HTERT RPE-1 (cell line): ENCODE data around the gene CNTN1.

Experiments used
- in situ Hi-C: fragments of 300-500 bp; cut with MboI; formaldehyde crosslinking; loops from 4 replicates; pipeline ENCODE4 v1.14.3; 2020; ENCODE audit warnings: low sequenced_read_pairs

CNTN1 gene

DNA sequence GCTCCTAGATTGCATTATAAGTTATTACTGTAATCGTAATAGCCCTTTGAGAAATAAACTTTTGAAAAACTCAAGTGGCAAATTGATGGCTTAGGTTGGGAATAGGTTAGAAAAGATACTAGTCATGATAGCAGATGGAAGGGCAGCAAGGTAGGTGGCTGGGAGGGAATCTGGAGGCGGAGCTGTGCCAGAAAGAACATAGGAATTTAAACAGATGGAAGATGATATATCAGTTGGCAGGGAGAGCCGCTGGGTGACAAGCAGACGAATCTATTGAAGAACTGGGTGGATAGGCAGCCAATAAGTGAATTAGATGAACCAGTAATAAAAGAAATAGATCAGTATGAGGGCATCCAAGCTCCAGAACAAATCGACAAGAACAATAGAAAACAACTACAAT, 142.1 kb downstream of the CNTN1 start:
- in situ Hi-C loops = no loop called here

DNA sequence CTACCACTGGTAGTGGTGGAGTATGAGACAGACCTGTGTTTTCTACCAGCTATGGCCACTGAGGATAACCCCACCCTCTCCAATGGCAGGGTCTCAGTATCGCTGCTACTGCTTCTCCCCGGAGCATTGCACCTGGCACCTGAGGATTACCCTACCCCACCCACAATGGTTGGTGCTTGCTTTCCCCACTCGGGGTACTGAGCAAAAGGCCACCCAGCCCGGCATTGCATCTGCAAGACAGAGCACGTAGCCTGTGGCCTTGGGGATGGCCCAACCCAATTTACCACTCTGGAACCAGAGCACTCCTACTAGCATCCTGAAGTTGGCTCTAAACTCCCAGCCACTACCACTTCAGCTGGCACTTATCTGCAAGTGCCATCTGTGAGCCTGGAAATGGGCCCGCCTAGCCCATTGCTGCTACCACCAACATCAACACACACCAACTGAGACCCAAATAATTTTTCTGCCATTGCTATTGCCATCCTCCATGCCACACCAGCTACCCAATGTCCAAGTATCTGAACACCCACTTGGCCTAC, 145.7 kb downstream of the CNTN1 start:
- in situ Hi-C loops = no loop called here

DNA sequence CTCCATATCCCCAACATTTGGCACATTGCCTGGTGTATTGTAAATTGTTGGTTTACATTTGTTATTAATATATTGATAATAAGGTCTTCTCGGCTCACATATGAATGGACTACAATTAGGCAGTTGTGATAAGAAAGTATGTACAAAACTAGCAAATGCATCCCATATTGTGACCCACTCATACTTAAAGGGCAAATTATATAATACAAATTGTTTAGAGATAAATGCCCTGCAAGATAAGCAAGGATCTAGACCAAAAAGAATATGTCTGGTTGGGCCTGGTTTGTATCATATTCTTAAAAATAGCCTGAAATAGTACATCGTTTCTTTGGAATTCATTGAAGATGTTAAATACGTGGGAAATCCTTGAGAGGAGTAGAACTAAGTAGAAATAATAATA, 151.3 kb downstream of the CNTN1 start:
- in situ Hi-C loops = no loop called here

DNA sequence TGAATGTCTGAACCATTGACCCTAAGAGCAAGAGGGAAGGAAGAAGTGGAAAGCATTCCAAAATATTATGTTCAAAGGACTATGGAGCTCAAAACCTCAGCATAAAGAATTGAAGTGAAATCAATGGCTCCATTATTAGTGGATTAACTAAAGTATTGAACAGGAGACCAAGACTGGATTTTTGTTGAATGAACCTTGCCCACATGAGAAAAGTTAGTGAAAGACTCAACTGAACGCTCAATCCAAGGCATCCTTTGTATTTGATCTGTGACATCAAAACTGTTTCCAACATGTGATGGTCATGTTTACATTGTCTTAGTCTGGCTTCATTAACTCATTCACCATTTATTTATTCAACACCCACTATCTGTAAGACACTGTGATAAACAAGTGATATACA, 161.0 kb downstream of the CNTN1 start:
- in situ Hi-C loops = no loop called here

DNA sequence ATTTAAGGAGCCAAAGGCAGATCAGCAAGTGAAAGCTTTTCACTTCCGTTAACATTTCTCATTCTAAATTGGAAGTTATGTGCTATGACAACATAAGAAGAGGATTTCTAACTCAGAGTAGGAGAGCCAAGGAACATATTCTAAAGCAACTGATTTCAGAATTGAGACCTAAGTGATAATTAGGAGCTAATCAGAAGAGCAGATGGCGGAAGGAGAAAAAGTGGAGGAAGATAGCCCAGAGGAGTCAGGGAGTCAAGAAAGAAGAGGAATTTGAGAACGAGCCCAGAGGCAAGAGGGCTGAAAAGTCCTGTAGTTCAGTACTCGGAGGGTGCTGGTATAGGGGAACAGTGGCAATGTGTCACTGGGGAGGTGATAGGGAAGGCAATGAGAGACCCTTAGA, 162.4 kb downstream of the CNTN1 start:
- in situ Hi-C loops = no loop called here

DNA sequence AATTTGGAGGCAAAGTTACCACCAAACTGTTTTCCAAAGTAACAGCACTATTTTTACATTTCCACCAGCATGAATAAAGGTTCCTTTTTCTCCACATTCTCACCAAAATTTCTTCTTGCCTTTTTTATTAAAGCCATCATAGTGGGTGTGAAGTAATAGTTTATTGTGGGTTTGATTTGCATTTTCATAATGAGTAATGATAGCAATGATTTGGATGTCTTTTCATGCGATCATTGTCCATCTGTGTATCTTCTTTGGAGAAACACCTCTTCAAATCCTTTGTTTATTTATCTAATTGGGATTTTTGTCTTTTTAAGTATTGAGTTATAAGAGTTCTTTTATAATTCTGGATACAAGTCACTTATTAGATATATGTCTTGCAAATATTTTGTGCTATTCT, 172.7 kb downstream of the CNTN1 start:
- in situ Hi-C loops = no loop called here

DNA sequence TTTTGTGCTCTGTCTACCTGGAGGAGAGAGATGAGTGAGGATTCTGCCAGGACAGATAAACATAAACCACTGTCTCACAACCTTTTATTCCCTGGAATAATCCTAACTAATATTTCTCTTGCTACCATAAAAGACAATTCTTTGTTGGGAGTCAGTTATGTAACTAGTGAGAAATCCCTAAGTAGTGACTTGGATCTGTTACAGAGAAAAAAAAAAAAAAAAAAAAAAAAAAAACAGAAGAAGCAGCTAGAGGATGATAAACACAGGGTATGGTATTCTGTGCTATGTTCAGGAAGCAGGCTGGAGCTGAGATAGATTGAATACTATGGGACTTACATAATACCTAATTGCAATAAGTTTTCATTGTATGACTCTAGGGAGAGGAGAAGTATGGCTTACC, 178.7 kb downstream of the CNTN1 start:
- in situ Hi-C loops = no loop called here

DNA sequence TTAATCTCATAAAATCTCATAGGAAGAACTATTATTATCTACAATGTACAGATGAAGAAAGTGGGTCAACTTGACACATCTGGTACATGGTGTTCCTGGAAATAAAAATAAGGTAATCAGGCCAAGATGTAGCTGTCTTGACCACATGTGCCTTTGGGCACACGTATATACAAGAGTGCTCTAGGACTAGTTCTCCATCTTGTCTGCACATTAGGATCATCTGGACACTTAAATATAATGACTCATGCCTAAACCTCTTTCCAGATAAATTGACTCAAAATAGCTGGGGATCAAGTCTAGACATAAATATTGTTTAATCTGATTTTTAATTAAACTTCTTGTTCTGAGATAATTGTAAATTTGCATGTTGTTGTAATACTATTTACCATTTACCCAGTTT, 182.6 kb downstream of the CNTN1 start:
- in situ Hi-C loops = no loop called here

DNA sequence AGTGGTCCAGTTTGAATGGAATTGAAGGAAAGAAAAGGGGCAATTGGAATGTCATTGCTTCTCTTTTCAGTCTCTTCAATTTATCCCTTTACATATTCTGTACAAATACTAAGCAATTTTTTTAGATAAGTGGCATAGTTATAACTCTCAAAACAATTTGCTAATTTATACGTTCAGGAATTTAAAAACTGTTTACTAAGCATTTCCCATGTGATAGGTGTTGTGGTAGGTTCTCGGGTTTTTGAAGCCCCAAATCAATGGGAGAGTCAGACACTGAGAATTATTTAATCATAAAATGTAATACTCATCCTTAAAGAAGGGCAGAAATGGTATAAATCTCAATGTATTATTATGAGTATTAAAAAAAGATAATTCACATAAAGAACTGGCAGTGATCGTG, 197.1 kb downstream of the CNTN1 start:
- in situ Hi-C loops = no loop called here

DNA sequence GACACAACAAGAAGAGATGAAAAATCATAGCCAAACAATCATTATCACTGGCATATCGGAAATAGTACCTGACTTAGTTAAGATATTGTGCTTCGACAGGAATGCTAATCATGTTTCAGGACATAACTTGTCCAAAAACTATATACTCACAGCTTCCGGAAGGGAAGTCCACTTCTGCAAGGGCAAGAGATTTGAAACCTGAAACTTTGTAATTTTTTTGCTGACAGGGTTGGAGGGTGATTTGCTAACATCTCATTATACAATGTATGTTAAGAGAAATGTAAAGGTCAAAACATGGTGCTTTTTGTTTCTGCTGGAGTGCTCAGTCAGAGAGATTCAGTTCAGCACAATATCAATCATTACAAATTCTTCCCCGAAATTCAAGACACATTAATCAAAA, 200.3 kb downstream of the CNTN1 start:
- in situ Hi-C loops = no loop called here

DNA sequence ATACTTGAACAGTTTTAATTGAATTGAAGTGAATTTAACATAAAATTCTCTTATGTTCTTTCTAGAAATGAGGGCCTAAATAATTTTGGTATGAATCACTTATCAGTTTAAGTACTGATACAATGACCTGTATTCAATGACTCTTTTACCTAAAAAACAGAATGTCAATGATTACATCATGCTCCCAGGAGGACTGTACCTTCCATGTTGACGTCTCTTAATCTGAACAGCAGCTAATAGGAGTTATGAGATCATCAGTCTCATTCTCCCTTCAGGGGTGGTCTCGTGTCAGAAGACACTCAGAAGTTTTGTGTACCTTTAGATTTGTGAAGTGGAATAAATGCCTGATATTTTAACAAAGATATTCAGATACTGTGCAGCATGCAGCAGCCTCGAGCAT, 206.3 kb downstream of the CNTN1 start:
- in situ Hi-C loops = no loop called here

DNA sequence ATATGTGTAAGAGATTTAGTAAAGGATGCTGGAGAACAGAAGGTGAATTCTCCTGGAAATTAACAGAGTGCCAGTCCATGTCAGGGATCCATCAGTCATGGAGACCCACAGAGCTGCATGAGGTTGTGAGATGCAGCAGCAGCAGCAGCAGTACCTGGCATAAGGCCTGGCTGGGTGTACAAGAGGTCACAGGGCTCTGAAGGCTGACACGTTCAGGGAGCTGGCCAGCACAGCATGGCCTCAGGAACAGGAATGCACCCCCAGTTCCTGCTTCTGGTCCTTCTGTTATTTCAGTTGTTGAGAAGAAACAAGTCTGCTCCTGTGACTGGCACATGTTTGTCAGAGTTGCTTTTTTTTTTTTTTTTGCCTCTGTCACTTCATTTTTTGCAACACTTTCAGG, 210.8 kb downstream of the CNTN1 start:
- in situ Hi-C loops = no loop called here

DNA sequence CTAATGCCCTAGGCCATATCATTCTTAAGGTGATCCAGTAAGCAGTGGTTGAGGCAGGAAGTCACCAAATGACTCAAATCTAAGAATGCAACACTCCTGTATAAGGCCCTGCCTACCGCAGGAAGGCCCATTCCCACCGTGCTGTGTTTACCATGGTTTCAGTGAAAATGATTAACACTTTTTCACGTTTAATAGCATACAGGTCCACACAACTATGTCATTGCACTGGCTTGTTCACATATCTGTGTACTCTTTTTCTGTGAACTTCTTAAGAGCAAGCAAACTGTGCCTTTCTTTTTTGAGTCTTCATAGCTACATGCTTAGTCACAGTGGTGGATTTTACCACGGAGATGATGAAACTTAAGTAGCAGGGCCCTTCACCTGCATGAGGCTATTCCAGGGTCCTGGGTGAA, 214.9 kb downstream of the CNTN1 start:
- in situ Hi-C loops = no loop called here

DNA sequence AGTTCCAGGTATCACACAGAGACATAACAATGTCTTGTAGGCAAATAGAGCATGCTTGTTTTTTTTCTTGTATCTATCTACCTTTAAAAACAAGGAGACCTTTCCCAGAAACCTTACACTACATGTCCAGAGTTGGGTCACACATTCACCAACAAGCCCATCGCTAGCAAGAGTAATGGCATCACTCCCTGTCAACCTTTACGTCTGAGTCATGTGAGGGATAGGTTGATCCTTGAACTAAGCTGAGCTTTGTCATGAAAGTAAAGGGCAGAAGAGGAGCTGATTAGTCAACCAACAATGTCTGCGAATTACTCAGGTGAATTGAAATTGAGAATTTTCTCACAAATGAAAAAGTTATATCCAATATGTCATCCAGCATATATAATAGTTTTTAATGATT, 219.4 kb downstream of the CNTN1 start:
- in situ Hi-C loops = no loop called here

DNA sequence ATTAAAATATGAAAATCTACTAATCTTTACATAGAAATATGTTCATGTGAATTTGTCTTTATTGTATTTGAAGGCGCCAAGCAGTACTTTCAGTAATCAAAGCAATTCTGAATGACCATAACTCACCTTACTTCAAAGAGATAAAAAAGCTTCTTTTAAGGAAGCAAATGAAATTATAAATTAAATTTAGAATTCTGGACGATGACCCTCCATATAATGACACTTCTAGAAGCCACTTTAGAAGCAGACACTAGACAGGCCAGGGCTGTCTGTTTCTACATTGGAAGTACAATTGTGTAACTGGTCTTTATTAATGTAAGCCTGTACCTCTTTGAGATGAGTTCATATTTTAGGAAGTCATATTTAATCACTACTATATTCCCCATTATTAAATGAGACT, 222.9 kb downstream of the CNTN1 start:
- in situ Hi-C loops = no loop called here

DNA sequence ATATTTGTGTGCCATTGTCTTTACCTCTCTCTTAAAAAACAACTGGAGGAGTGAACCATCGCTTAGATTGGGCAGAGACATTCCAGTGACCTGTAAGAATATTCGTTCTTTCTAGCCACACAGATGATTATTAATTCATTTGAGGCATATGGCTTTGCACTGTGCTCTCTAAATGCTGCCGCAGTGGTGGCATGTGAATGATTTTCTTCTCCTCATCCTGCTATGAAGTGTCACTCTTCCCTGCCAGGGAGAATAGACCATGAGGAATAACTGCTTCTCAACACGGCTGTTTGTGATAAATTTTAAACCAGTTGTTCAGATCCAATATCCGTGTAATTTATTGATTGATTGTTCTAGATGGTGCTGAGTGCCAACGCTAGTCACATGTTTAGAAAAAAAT, 225.3 kb downstream of the CNTN1 start:
- in situ Hi-C loops = no loop called here

DNA sequence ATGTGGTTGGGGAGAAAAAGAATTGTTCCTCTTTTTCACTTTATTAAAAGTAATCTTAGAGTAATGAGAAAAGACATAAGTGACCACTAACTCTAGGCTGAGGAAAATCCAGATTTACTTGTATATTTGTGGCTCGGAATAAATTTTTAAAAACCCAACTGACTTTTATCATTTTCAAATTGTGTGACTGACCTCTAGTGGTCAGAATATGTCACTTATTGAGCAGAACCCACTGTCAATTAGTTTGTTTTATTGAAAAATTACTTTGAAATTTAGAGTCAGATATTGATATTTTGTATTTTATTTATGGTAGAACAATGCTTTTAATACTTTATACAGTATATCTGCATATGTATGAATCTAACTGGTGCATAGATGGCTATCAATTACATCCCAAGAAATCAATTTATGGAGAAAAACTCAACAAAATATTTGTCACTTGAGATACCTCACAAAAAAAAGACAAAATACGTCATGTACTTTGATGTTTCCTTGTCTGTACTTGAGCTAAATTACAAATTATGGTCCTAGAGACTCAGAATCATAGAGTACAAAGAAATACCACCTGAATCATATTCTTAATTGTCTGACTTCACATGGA, 229.4 kb downstream of the CNTN1 start:
- in situ Hi-C loops = no loop called here

DNA sequence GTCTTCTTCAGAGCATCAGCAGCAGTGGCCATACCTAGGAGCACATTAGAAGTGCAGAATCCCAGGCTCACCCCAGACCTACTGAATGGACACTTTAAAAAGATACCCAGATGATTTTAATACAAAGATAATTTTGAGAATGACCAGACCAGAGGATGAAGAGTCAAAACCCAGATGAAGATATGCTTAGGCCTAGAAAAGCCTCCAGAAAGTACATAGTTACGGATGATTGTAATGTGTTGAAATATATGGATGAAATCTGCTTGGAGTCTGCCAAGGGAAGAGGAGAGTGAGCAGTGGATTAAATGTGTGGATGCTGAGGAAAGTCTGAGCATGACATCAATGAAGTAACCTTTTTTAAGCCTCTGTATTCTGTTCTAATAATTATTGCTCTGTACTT, 245.7 kb downstream of the CNTN1 start:
- in situ Hi-C loops = no loop called here

DNA sequence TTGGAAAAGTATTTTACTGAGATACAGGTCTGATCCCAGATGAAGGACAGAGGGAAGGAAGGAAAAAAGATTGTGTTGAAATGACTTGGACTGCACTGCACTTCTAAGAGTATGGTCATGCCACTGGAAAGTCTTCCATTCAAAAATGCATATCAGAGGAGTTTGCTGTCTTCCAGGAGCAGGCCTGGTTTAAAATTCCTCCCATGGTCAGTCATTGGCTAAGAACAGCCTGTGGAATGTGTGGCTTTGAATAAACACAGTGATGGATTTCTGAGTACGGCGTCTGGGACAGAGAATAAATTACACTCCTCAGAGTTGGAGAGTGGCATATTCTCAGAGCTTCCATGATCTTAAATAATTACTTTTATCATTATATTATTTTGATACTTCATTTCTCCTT, 250.1 kb downstream of the CNTN1 start:
- in situ Hi-C loops = no loop called here

DNA sequence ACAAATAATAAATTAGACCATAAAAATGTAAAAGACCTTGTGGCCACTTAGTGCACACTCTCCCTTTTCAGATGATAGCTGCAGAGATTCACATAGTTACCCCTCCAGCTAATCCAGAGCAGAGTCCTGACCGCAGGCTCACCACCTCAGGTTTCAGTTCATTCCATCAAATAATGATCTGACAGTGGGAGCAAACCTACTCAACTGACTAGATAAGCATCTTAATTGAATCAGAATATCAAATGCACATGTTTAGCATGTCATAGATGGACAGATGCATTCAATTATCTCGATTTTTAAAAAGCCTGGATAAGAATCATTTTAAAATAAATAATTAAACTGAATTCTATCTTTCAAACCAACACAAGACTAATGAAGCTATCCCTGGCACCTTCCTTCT, 253.5 kb downstream of the CNTN1 start:
- in situ Hi-C loops = no loop called here

DNA sequence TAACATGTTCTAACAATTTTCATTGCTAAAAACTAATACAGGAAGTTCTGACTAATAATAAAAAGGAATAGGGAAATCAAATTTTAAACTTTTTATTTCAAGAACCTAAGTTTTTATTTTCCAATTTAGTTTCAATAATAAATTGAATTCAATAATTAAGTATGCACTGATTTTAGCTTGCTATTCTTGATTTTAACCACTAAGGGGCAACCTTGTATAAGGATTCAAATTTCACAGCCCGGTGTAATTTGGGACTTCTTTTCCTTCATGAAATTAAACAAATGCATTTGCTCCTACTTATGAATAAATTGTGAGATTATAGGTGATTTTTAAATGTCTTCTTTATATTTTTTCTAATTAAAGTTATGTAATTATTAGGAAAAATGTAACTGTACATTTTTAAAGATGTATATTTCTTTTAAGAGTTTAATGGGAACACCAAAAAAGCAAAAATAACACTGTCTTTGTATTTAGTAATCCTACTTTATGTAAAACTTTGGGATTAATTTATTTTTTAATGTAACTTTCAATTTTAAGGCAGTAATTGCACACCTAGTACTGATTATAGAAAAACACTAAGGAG, 254.5 kb downstream of the CNTN1 start:
- in situ Hi-C loops = no loop called here

DNA sequence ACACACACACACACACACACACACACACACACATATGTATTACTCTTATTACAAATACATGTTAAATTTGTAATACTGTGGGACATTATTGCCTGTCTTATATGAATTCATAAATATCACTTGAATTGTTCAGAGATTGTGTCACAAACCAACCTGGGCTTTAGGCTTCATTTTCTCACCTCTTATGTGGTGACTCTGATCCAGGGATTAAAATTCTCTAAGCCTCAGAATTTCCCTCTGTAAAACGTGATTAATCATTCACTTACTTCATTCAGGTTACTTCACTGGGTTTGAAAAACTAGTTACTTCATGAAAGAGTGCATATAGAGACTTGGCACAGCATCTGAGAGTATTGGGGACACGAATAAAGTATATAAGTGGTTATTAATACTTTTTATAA, 255.6 kb downstream of the CNTN1 start:
- in situ Hi-C loops = no loop called here

DNA sequence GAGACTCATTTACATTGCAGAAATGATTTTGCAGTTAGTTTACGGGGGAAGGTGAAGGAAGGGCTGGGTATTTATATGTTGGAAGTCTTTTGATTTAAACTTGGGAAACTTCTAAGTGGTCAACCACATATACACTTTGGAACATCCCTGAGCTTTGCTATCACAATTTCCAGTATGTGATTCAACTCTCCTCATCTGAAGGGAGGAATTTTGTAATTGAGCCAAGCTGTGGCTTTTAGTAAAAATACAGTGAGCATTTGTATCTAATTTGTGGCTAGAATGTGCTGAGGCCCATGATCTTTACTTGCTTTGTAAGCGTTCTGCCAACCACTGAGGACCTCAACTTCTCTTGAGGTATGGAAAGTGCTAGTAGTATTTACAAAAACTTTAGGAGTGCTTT, 260.8 kb downstream of the CNTN1 start:
- in situ Hi-C loops = no loop called here
